GM12878 (cell line): ENCODE results near the gene KIFC1.

Experiments used
- EP300 ChIP-seq, 2 experiments: fragments of 150-350 bp in 1 of 2; IDR thresholded peaks; 2 replicates each; pipeline ENCODE4 v1.6.1; 2011 to 2012; ENCODE audit warnings: low read depth in 2 of 2, low read length in 2 of 2, borderline replicate concordance in 1 of 2, improper control_type of control experiment in 1 of 2, inconsistent platforms in 1 of 2; ENCODE audit not compliant: control insufficient read depth in 1 of 2
- MXI1 ChIP-seq: fragments of 150-350 bp; IDR thresholded peaks from 2 replicates; pipeline ENCODE4 v1.6.1; 2011; ENCODE audit warnings: low read depth, mild to moderate bottlenecking, inconsistent platforms, low read length, improper control_type of control experiment
- MYC ChIP-seq: IDR thresholded peaks from 2 replicates; pipeline ENCODE4 v1.6.1; 2011; ENCODE audit warnings: mild to moderate bottlenecking, low read length, moderate library complexity, inconsistent platforms; ENCODE audit not compliant: insufficient read depth, insufficient replicate concordance, insufficient read length, severe bottlenecking
- POLR2A ChIP-seq: IDR thresholded peaks from 2 replicates; pipeline ENCODE4 v1.6.1; 2011; ENCODE audit warnings: low read depth, mild to moderate bottlenecking, low read length
- RAD21 ChIP-seq: IDR thresholded peaks from 2 replicates; pipeline ENCODE4 v1.6.1; 2011; ENCODE audit warnings: mild to moderate bottlenecking, low read depth, low read length, moderate library complexity; ENCODE audit not compliant: insufficient read depth
- RBBP5 ChIP-seq: fragments of 200-600 bp; sonication (generic); conservative IDR thresholded peaks from 2 replicates; pipeline ENCODE4 v1.6.1; 2016

DNA sequence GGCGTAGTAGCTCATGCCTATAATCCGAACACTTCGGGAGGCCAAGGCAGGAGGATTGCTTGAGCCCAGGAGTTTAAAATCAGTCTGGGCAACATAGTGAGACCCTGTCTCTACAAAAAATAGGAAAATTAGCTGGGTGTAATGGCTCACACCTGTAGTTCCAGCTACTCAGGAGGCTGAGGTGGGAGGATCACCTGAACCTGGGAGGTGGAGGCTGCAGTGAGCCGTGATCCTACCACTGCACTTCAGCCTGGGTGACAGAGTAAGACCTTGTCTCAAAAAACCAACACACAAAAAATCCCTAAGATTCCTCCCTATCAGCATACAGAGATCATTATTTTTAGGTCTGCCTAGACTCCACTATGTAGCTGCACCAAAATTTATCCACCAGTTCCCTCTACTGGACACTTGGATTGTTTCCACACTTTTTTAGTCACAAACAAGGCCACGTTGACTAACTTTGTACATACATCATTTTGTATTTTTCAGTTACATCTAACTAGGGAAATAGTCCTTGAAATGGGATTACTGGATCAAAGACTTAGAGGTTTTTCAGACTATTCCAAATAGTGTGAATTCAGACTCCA is 15.6 kb downstream of the KIFC1 start:
- TF ChIP-seq EP300 (IDR thresholded peaks at IDR 0.05; ENCODE audit: borderline replicate concordance in 1 of 2, control insufficient read depth in 1 of 2, low read depth in 2 of 2, low read length in 2 of 2) (no peak), RAD21 (peak; percentile 52), POLR2A (no peak), MXI1 (no peak), RBBP5 (no peak), MYC (no peak)
